SK-N-DZ (cell line): ENCODE measurements around the gene KIF5A. TPM values are rescaled to one million over a fixed set of nuclear protein-coding genes. Genes with fewer than 3 reads are reported as not detected.
"Not testable (repeated sequence)": the region's sequence is repeated elsewhere in the genome, so short reads cannot be mapped to it uniquely, and the experiment has no call there.

Experiments used
- DNase-seq: peaks from one replicate; pipeline ENCODE4 v3.0.0-alpha.2; 2015; ENCODE audit warnings: low spot score
- polyA plus RNA-seq, 2 experiments: library from polyadenylated mRNA; depleted of rRNA; stranded (reverse); fragments of >200 nt; gene quantifications; 2 replicates each; pipeline ENCODE4 v1.2.3, GENCODE V29; 2014

The KIF5A gene
- 18.1 and 20.0 TPM in 2 replicates for polyA plus RNA-seq (2014; cell fraction: cytosol; rRNA removed)
- 59.9 and 84.5 TPM in 2 replicates for polyA plus RNA-seq (2014; cell fraction: nucleus; rRNA removed)

- peak; percentile 73 for DNase-seq
These were observed at the start of gene KIF5A for GRCh38 chr12:57549909-57550640. Gene KIF5A (plus strand): TSS chr12:57550044. CDS start chr12:57550272, 228 bp downstream.

GRCh38 chr12:57500213-57500612, 49.6 kb upstream of the KIF5A start:
- no peak for DNase-seq

- DNase-seq = not testable (repeated sequence)
These were observed 47.4 kb upstream of the KIF5A start for GRCh38 chr12:57502311-57502969.

- not testable (repeated sequence) for DNase-seq
These were observed 43.3 kb upstream of the KIF5A start for GRCh38 chr12:57506541-57506940.

- not testable (repeated sequence) for DNase-seq
These were observed 42.0 kb upstream of the KIF5A start for GRCh38 chr12:57507796-57508195.

GRCh38 chr12:57511161-57511560, 38.7 kb upstream of the KIF5A start:
- no peak for DNase-seq

GRCh38 chr12:57511588-57512325, 38.1 kb upstream of the KIF5A start:
- no peak for DNase-seq

- DNase-seq = no peak
These were observed 37.2 kb upstream of the KIF5A start for GRCh38 chr12:57512665-57513064.

- DNase-seq = no peak
These were observed 36.6 kb upstream of the KIF5A start for GRCh38 chr12:57513266-57513665.

- DNase-seq = not testable (repeated sequence)
These were observed 36.2 kb upstream of the KIF5A start for GRCh38 chr12:57513677-57514076.

- not testable (repeated sequence) for DNase-seq
These were observed 35.6 kb upstream of the KIF5A start for GRCh38 chr12:57514246-57514645.

- no peak for DNase-seq
These were observed 35.0 kb upstream of the KIF5A start for GRCh38 chr12:57514720-57515407.

- DNase-seq = no peak
These were observed 34.4 kb upstream of the KIF5A start for GRCh38 chr12:57515408-57515933.

- DNase-seq = no peak
These were observed 33.8 kb upstream of the KIF5A start for GRCh38 chr12:57515934-57516541.

- DNase-seq = no peak
These were observed 33.2 kb upstream of the KIF5A start for GRCh38 chr12:57516617-57517153.

GRCh38 chr12:57517187-57517586, 32.7 kb upstream of the KIF5A start:
- no peak for DNase-seq

- not testable (repeated sequence) for DNase-seq
These were observed 32.1 kb upstream of the KIF5A start for GRCh38 chr12:57517718-57518117.

GRCh38 chr12:57518176-57518919, 31.5 kb upstream of the KIF5A start:
- no peak for DNase-seq

- no peak for DNase-seq
These were observed 30.7 kb upstream of the KIF5A start for GRCh38 chr12:57518920-57519795.
